ENCODE results near the gene SCN3B. TPM values are rescaled to one million over a fixed set of nuclear protein-coding genes. Genes with fewer than 3 reads are reported as not detected.

The SCN3B gene
- polyA plus RNA-seq, 1 donor (not counting 4 experiments of a cell fraction or from before 2014, with no cell fraction given): 0.08 TPM

DNA sequence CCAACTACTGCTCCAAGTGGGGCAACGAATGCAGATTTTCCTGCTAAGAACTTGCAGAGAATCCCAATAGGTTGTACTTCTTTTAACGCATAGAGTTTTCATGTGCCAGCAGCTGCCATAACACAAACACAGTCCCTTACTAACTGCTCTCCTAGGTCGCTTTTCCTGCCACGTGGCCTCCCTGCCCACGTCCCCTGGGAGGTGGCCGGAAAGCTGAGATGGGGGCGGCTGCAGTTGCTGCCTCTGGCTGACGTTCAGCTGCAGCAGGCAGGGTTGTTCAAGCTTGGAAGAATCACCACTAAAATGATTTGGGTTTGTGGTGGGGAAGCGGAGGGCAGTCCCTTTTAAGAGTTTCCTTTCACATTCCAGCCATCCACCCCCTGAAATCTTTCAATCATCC, 47.7 kb upstream of the SCN3B start:
- Histone ChIP-seq H3K4me3 (ENCODE audit: control insufficient read depth in 2 of 3, extremely low read depth in 1 of 3, insufficient read depth in 2 of 3, low read depth in 1 of 3, low read length in 3 of 3) (no peak overlapping the region), H3K9me3 (ENCODE audit: control insufficient read depth, low read depth, low read length) (no peaks in the 10 kb centered on the region), H3K79me2 (ENCODE audit: control insufficient read depth, insufficient read depth, low read length) (no peaks in the 10 kb centered on the region), H3K9me1 (ENCODE audit: control insufficient read depth, extremely low read depth, insufficient read depth, low read length) (no peaks in the 10 kb centered on the region), H2AFZ (ENCODE audit: control insufficient read depth, low read length) (no peak overlapping the region), H3K4me2 (ENCODE audit: control insufficient read depth, extremely low read depth, insufficient read depth, low read depth, low read length) (no peak overlapping the region), H4K20me1 (ENCODE audit: control insufficient read depth, extremely low read depth, insufficient read depth, low read length) (no peaks in the 10 kb centered on the region), H3K9ac (ENCODE audit: control insufficient read depth, extremely low read depth, insufficient read depth, low read length) (no peak overlapping the region), H3K27me3 (ENCODE audit: control insufficient read depth, extremely low read depth, insufficient read depth, low read length) (no peaks in the 10 kb centered on the region), H3K36me3 (ENCODE audit: control insufficient read depth in 2 of 2, extremely low read depth in 1 of 2, insufficient read depth in 2 of 2, low read length in 2 of 2) (no peaks in the 10 kb centered on the region), H3K4me1 (ENCODE audit: control insufficient read depth, extremely low read depth, insufficient read depth, low read length) (no peaks in the 10 kb centered on the region), H3K27ac (ENCODE audit: control insufficient read depth, insufficient read depth, low read length) (no peak overlapping the region)
- FAIRE-seq: no peak
- TF ChIP-seq, protein P1, sequence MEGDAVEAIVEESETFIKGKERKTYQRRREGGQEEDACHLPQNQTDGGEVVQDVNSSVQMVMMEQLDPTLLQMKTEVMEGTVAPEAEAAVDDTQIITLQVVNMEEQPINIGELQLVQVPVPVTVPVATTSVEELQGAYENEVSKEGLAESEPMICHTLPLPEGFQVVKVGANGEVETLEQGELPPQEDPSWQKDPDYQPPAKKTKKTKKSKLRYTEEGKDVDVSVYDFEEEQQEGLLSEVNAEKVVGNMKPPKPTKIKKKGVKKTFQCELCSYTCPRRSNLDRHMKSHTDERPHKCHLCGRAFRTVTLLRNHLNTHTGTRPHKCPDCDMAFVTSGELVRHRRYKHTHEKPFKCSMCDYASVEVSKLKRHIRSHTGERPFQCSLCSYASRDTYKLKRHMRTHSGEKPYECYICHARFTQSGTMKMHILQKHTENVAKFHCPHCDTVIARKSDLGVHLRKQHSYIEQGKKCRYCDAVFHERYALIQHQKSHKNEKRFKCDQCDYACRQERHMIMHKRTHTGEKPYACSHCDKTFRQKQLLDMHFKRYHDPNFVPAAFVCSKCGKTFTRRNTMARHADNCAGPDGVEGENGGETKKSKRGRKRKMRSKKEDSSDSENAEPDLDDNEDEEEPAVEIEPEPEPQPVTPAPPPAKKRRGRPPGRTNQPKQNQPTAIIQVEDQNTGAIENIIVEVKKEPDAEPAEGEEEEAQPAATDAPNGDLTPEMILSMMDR (optimal IDR thresholded peaks at IDR 0.05 in 1 of 3, IDR thresholded peaks at IDR 0.05 in 1 of 3, conservative IDR thresholded peaks at IDR 0.05 in 1 of 3; ENCODE audit: extremely low read depth in 1 of 3, insufficient read depth in 2 of 3, low read length in 3 of 3): no peak
- TF ChIP-seq EZH2 (IDR thresholded peaks at IDR 0.05; ENCODE audit: low read length): no peak
- no peak for DNase-seq (ENCODE audit: low read depth, low spot score)
- dilution Hi-C loops (cut with MboI; ENCODE audit: extremely low pct_ligation_motif_present, low sequenced_read_pairs): no loop called here

DNA sequence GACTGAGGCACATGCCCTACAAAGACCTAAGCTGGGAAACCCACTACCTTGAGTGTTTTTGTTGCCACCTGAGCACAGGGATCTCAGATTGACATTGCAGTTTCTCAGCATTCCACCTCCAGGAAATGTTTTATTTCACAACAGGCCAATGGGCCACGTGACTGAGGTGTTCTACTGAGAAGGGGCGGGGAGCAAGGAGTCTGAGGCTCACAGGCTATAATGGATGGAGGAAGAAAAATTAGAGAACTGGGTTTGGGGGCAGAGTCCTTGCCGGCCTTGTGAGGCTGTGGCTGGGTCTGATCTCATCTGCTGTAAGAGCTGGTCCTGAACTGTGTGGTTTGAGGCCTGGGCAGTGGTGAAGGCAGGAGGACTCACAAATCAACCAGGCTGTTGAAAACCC, 46.3 kb upstream of the SCN3B start:
- H3K4me2 ChIP-seq (ENCODE audit: control insufficient read depth, extremely low read depth, insufficient read depth, low read depth, low read length): no peak overlapping the region

More for the DNA sequence above, 46.3 kb upstream of the SCN3B start:
- no peak overlapping the region for H2AFZ ChIP-seq (ENCODE audit: control insufficient read depth, low read length)
- FAIRE-seq (no peak), DNase-seq (ENCODE audit: low read depth, low spot score) (no peak)
- H3K27ac ChIP-seq (ENCODE audit: control insufficient read depth, insufficient read depth, low read length): no peak overlapping the region
- H3K4me3 ChIP-seq (ENCODE audit: control insufficient read depth in 2 of 3, extremely low read depth in 1 of 3, insufficient read depth in 2 of 3, low read depth in 1 of 3, low read length in 3 of 3): no peak overlapping the region
- TF ChIP-seq, protein P1 (optimal IDR thresholded peaks at IDR 0.05 in 1 of 3, IDR thresholded peaks at IDR 0.05 in 1 of 3, conservative IDR thresholded peaks at IDR 0.05 in 1 of 3; ENCODE audit: extremely low read depth in 1 of 3, insufficient read depth in 2 of 3, low read length in 3 of 3): no peak
- no peak for TF ChIP-seq EZH2 (IDR thresholded peaks at IDR 0.05; ENCODE audit: low read length)
- dilution Hi-C loops (cut with MboI; ENCODE audit: extremely low pct_ligation_motif_present, low sequenced_read_pairs): no loop called here
- no peaks in the 10 kb centered on the region for H3K36me3 ChIP-seq (ENCODE audit: control insufficient read depth in 2 of 2, extremely low read depth in 1 of 2, insufficient read depth in 2 of 2, low read length in 2 of 2)
- H3K9me1 ChIP-seq (ENCODE audit: control insufficient read depth, extremely low read depth, insufficient read depth, low read length): no peaks in the 10 kb centered on the region
- H3K9me3 ChIP-seq (ENCODE audit: control insufficient read depth, low read depth, low read length): no peaks in the 10 kb centered on the region
- no peaks in the 10 kb centered on the region for H3K79me2 ChIP-seq (ENCODE audit: control insufficient read depth, insufficient read depth, low read length)
- H3K4me1 ChIP-seq (ENCODE audit: control insufficient read depth, extremely low read depth, insufficient read depth, low read length): no peaks in the 10 kb centered on the region
- no peak overlapping the region for H3K9ac ChIP-seq (ENCODE audit: control insufficient read depth, extremely low read depth, insufficient read depth, low read length)
- no peaks in the 10 kb centered on the region for H4K20me1 ChIP-seq (ENCODE audit: control insufficient read depth, extremely low read depth, insufficient read depth, low read length)
- no peaks in the 10 kb centered on the region for H3K27me3 ChIP-seq (ENCODE audit: control insufficient read depth, extremely low read depth, insufficient read depth, low read length)
